Measurements from ENCODE around the gene ATXN2L.
A peak's percentile ranks its signal among the peaks of the same experiment; 100 is the strongest.

ATXN2L gene

DNA sequence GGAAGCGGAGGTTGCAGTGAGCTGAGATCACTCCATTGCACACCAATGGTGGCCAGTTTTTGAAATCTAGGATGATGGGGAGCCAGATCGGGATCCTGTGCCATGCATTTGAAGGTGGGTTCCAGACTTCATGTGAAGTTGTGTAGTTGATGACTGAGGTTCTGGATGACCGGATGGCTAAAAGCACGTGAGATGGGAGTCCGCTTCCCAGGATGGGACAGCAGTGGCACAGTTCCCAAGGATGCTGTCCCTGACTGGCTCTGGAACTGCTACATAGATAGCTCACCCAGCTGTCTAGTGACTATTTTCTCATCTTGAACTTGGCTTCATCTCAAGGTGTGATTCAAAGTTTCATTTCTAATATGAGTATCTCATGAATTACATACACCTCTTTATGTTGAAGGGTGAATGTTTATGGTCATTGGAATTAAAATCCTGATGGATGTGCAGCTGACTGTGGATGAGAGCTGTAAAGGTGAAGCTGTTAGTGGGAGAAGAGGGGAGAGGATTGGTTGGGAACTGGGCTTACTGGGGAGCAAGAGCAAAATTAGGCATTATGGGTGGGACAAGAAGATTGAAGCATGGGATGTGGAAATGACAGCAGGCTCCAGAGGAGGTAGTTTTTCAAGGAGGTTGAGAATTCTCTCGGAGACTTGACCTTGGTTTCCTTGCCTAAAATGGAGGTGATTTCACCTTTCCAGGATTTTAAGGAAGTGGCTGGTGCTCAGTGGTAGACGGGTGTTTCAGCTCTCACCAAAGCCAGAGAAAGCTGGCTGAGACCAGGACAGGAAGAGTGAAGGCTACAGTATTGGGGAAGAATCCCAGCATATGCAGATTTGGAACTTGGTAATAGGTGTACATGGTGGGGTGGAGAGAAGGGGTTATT is 15.1 kb downstream of the ATXN2L start:
- Histone ChIP-seq H3K36me3 (ENCODE audit: control insufficient read depth in 2 of 2, insufficient read depth in 2 of 2, low read length in 2 of 2) (peaks cover 40 to 53% of the 10 kb centered on the region in 2 donors), H3K4me3 (ENCODE audit: low read length in 2 of 2) (no peak overlapping the region), H3K27me3 (ENCODE audit: control insufficient read depth in 1 of 2, insufficient read depth in 2 of 2, low read length in 2 of 2) (no peaks in the 10 kb centered on the region), H3K4me1 (ENCODE audit: control insufficient read depth, insufficient read depth, low read length) (no peaks in the 10 kb centered on the region), H3K27ac (ENCODE audit: low read length) (no peak overlapping the region), H3K9ac (ENCODE audit: low read length in 2 of 2) (no peak overlapping the region), H3K9me3 (ENCODE audit: control insufficient read depth in 2 of 2, low read length in 2 of 2) (no peaks in the 10 kb centered on the region)

DNA sequence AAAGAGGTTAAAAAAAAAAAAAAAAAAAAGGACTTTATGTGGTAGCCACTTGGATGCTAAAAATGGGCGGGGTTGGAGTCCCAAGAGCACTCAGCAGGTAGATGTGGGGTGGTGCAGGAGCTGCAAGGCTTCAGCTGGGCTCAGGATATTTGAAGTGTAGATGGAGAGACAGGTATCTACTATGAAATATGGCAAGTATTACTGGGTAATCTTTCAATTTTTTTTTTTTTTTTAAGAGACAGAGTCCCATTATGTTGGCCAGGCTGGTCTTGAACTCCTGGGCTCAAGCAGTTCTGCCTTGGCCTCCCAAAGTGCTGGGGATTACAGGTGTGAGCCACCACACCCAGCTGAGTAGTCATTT is 15.7 kb downstream of the ATXN2L start:
- no peaks in the 10 kb centered on the region for H3K4me1 ChIP-seq (ENCODE audit: control insufficient read depth, insufficient read depth, low read length)
- H3K9ac ChIP-seq (ENCODE audit: low read length in 2 of 2): no peak overlapping the region
- H3K27ac ChIP-seq (ENCODE audit: low read length): no peak overlapping the region
- no peak overlapping the region for H3K4me3 ChIP-seq (ENCODE audit: low read length in 2 of 2)
- peaks cover 40 to 53% of the 10 kb centered on the region in 2 donors for H3K36me3 ChIP-seq (ENCODE audit: control insufficient read depth in 2 of 2, insufficient read depth in 2 of 2, low read length in 2 of 2)
- no peaks in the 10 kb centered on the region for H3K27me3 ChIP-seq (ENCODE audit: control insufficient read depth in 1 of 2, insufficient read depth in 2 of 2, low read length in 2 of 2)
- no peaks in the 10 kb centered on the region for H3K9me3 ChIP-seq (ENCODE audit: control insufficient read depth in 2 of 2, low read length in 2 of 2)

DNA sequence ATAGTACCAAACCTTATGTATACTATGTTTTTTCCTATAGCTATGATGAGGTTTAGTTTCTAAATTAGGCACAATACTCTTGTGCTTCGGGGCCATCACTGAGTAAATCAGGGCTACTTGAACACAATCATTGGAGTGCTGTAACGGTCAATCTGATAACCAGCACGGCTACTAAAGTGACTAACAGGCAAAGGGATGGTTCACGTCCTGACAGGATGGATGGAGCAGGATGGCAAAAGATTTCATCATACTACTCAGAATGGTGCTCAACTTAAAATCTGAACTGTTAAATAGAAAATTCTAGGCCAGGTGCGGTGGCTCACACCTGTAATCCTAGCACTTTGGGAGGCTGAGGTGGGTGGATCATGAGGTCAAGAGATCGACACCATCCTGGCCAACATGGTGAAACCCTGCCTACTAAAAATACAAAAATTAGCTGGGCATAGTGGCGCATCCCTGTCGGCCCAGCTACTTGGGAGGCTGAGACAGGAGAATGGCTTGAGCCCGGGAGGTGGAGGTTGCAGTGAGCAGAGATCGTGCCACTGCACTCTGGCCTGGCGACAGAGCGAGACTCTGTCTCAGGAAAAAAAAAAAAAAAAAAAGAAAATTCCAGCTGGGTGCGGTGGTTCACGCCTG is 16.3 kb downstream of the ATXN2L start:
- H3K4me3 ChIP-seq (ENCODE audit: low read length in 2 of 2): no peak overlapping the region
- peaks cover 40 to 54% of the 10 kb centered on the region in 2 donors for H3K36me3 ChIP-seq (ENCODE audit: control insufficient read depth in 2 of 2, insufficient read depth in 2 of 2, low read length in 2 of 2)
- no peak overlapping the region for H3K9ac ChIP-seq (ENCODE audit: low read length in 2 of 2)
- no peak overlapping the region for H3K27ac ChIP-seq (ENCODE audit: low read length)
- no peaks in the 10 kb centered on the region for H3K9me3 ChIP-seq (ENCODE audit: control insufficient read depth in 2 of 2, low read length in 2 of 2)
- no peaks in the 10 kb centered on the region for H3K4me1 ChIP-seq (ENCODE audit: control insufficient read depth, insufficient read depth, low read length)
- no peaks in the 10 kb centered on the region for H3K27me3 ChIP-seq (ENCODE audit: control insufficient read depth in 1 of 2, insufficient read depth in 2 of 2, low read length in 2 of 2)

DNA sequence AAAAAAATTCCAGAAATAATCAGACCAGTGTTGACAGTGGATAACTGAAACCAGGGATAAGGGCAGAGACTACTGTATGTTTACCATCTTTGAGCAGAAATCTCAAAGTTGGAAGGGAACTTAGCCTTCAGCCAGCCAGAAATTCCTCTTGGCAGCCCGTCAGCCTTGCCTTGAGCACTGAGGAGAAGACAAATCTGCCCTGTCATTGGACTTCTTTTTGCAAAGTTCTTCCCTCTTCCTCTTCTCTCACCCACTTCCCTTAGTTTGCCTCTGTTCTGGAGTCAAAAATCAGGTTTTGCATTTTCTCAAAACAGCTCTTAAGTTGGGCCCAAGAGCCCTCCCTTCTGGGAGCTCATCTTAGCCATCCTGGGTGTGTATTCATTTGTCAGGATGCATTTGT is 17.1 kb downstream of the ATXN2L start:
- H3K9me3 ChIP-seq (ENCODE audit: control insufficient read depth in 2 of 2, low read length in 2 of 2): no peaks in the 10 kb centered on the region
- H3K27me3 ChIP-seq (ENCODE audit: control insufficient read depth in 1 of 2, insufficient read depth in 2 of 2, low read length in 2 of 2): no peaks in the 10 kb centered on the region
- H3K9ac ChIP-seq (ENCODE audit: low read length in 2 of 2): peak overlapping the region in 1 of 2 donors; percentile 15
- H3K4me3 ChIP-seq (ENCODE audit: low read length in 2 of 2): no peak overlapping the region
- H3K4me1 ChIP-seq (ENCODE audit: control insufficient read depth, insufficient read depth, low read length): peaks cover 5% of the 10 kb centered on the region
- H3K27ac ChIP-seq (ENCODE audit: low read length): no peak overlapping the region
- H3K36me3 ChIP-seq (ENCODE audit: control insufficient read depth in 2 of 2, insufficient read depth in 2 of 2, low read length in 2 of 2): peaks cover 35 to 52% of the 10 kb centered on the region in 2 donors

DNA sequence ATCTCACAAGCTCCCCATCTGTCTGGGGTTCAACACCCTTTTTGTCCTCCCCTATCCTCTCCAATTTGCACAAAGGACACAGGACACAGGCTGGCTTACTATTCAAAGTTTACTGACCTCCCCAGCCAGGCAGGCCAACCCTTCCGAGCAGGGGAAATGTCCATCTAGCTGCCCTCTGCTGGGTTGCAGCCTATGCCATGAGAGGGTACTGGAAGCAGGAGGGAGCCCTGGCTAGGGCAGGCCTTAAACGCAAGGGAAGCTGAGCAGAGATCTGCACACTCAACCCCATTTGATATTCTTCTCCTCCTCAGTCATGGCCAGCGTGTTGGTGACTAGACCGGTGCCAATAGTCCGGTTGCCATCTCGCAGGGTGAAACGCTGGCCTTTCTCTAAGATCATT is 19.9 kb downstream of the ATXN2L start:
- Histone ChIP-seq H3K36me3 (ENCODE audit: control insufficient read depth in 2 of 2, insufficient read depth in 2 of 2, low read length in 2 of 2) (peaks cover 26 to 34% of the 10 kb centered on the region in 2 donors), H3K4me3 (ENCODE audit: low read length in 2 of 2) (no peak overlapping the region), H3K27me3 (ENCODE audit: control insufficient read depth in 1 of 2, insufficient read depth in 2 of 2, low read length in 2 of 2) (no peaks in the 10 kb centered on the region), H3K9ac (ENCODE audit: low read length in 2 of 2) (no peak overlapping the region), H3K27ac (ENCODE audit: low read length) (no peak overlapping the region), H3K4me1 (ENCODE audit: control insufficient read depth, insufficient read depth, low read length) (peaks cover 25% of the 10 kb centered on the region), H3K9me3 (ENCODE audit: control insufficient read depth in 2 of 2, low read length in 2 of 2) (no peaks in the 10 kb centered on the region)

DNA sequence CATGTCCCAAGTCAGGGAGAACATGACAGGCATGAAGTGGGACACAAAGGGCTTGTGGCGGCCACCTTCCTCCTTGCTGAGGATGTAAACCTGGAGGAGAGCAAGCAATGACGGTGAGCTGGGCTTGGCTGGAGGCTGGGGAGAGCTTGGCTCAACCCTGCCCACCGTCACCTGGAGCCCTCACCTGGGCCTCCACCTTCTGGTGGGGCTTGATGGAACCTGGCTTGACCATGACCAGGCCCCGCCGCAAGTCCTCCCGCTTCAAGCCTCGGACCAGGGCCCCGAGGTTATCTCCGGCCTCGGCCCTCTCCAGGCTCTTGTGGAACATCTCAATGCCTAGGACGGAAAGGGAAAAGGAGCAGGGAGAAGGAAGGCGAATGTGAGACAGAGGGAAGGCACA is 21.0 kb downstream of the ATXN2L start:
- peaks cover 24 to 30% of the 10 kb centered on the region in 2 donors for H3K36me3 ChIP-seq (ENCODE audit: control insufficient read depth in 2 of 2, insufficient read depth in 2 of 2, low read length in 2 of 2)
- H3K4me3 ChIP-seq (ENCODE audit: low read length in 2 of 2): no peak overlapping the region
- H3K9ac ChIP-seq (ENCODE audit: low read length in 2 of 2): no peak overlapping the region
- no peaks in the 10 kb centered on the region for H3K9me3 ChIP-seq (ENCODE audit: control insufficient read depth in 2 of 2, low read length in 2 of 2)
- no peak overlapping the region for H3K27ac ChIP-seq (ENCODE audit: low read length)
- no peaks in the 10 kb centered on the region for H3K27me3 ChIP-seq (ENCODE audit: control insufficient read depth in 1 of 2, insufficient read depth in 2 of 2, low read length in 2 of 2)
- H3K4me1 ChIP-seq (ENCODE audit: control insufficient read depth, insufficient read depth, low read length): peaks cover 25% of the 10 kb centered on the region

DNA sequence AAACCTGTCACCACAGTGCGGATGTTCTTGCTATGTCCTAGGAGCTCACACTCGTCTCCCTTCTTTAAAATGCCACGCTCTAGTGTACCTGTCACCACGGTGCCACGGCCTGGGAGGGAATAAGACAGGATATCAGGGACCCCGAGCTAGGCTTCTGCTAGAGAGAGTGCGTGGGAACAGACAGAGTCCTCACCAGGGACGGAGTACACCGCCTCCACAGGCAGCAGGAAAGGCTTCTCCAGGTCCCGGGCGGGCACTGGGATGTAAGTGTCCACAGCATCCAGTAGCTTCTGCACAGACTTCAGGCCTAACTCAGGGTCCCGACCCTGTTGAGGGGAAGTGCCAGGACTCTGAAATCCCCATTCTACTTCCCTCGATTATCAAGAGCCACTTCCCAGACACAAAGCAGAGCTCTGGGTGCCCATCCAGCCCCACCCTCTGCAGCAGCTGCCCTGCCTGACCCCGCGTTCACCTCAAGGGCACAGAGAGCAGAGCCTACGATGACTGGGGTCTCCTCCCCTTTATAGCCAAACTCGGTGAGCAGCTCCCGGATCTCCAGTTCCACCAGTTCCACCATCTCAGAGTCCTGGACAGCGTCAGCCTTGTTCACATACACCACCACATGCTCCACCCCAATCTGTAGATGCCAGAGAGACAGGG is 21.6 kb downstream of the ATXN2L start:
- Histone ChIP-seq H3K4me1 (ENCODE audit: control insufficient read depth, insufficient read depth, low read length) (peaks cover 25% of the 10 kb centered on the region), H3K9ac (ENCODE audit: low read length in 2 of 2) (no peak overlapping the region), H3K27ac (ENCODE audit: low read length) (no peak overlapping the region), H3K36me3 (ENCODE audit: control insufficient read depth in 2 of 2, insufficient read depth in 2 of 2, low read length in 2 of 2) (peaks cover 24 to 30% of the 10 kb centered on the region in 2 donors), H3K9me3 (ENCODE audit: control insufficient read depth in 2 of 2, low read length in 2 of 2) (no peaks in the 10 kb centered on the region), H3K27me3 (ENCODE audit: control insufficient read depth in 1 of 2, insufficient read depth in 2 of 2, low read length in 2 of 2) (no peaks in the 10 kb centered on the region), H3K4me3 (ENCODE audit: low read length in 2 of 2) (no peak overlapping the region)

DNA sequence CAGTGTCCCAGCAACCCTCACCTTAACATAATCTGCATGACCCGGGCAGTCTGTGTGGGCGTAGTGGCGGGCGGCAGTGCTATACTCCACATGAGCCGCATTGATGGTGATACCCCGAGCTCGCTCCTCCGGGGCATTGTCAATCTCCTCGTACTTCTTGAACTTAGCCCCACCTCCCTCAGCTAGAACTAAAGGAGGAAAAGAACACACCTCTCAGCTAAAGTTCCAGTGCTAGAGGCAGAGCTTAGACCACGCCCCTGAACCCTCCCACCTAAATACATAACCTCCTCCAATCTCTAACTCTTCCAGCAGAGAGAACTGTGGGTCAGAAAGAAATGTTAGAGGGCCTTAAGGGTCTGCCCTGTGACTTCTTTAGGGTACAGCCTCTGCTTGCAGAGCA is 22.5 kb downstream of the ATXN2L start:
- no peaks in the 10 kb centered on the region for H3K27me3 ChIP-seq (ENCODE audit: control insufficient read depth in 1 of 2, insufficient read depth in 2 of 2, low read length in 2 of 2)
- H3K4me3 ChIP-seq (ENCODE audit: low read length in 2 of 2): peak overlapping the region; percentile 93 to 98
- peaks cover 27% of the 10 kb centered on the region for H3K4me1 ChIP-seq (ENCODE audit: control insufficient read depth, insufficient read depth, low read length)
- peak overlapping the region; percentile 93 for H3K9ac ChIP-seq (ENCODE audit: low read length in 2 of 2)
- H3K9me3 ChIP-seq (ENCODE audit: control insufficient read depth in 2 of 2, low read length in 2 of 2): no peaks in the 10 kb centered on the region
- H3K36me3 ChIP-seq (ENCODE audit: control insufficient read depth in 2 of 2, insufficient read depth in 2 of 2, low read length in 2 of 2): peaks cover 24 to 30% of the 10 kb centered on the region in 2 donors
- peak overlapping the region; percentile 83 for H3K27ac ChIP-seq (ENCODE audit: low read length)

DNA sequence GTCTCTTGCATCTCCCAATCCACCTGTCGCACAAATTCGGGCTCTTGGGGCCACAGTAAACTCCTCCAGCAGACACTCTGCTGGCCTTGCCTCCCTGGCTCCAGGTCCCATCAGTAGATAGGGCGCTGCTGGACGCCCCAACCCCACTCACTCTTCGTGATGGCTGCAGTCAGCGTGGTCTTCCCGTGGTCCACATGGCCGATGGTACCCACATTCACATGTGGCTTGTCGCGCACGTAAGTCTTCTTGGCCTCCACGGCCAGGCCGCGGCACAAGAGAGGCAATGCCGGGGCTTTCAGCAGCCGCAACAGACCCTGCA is 22.9 kb downstream of the ATXN2L start:
- peaks cover 24 to 30% of the 10 kb centered on the region in 2 donors for H3K36me3 ChIP-seq (ENCODE audit: control insufficient read depth in 2 of 2, insufficient read depth in 2 of 2, low read length in 2 of 2)
- H3K4me3 ChIP-seq (ENCODE audit: low read length in 2 of 2): peak overlapping the region; percentile 93 to 98
- H3K9ac ChIP-seq (ENCODE audit: low read length in 2 of 2): peak overlapping the region; percentile 93
- H3K9me3 ChIP-seq (ENCODE audit: control insufficient read depth in 2 of 2, low read length in 2 of 2): no peaks in the 10 kb centered on the region
- H3K27me3 ChIP-seq (ENCODE audit: control insufficient read depth in 1 of 2, insufficient read depth in 2 of 2, low read length in 2 of 2): no peaks in the 10 kb centered on the region
- H3K4me1 ChIP-seq (ENCODE audit: control insufficient read depth, insufficient read depth, low read length): peaks cover 27% of the 10 kb centered on the region
- peak overlapping the region; percentile 83 for H3K27ac ChIP-seq (ENCODE audit: low read length)

DNA sequence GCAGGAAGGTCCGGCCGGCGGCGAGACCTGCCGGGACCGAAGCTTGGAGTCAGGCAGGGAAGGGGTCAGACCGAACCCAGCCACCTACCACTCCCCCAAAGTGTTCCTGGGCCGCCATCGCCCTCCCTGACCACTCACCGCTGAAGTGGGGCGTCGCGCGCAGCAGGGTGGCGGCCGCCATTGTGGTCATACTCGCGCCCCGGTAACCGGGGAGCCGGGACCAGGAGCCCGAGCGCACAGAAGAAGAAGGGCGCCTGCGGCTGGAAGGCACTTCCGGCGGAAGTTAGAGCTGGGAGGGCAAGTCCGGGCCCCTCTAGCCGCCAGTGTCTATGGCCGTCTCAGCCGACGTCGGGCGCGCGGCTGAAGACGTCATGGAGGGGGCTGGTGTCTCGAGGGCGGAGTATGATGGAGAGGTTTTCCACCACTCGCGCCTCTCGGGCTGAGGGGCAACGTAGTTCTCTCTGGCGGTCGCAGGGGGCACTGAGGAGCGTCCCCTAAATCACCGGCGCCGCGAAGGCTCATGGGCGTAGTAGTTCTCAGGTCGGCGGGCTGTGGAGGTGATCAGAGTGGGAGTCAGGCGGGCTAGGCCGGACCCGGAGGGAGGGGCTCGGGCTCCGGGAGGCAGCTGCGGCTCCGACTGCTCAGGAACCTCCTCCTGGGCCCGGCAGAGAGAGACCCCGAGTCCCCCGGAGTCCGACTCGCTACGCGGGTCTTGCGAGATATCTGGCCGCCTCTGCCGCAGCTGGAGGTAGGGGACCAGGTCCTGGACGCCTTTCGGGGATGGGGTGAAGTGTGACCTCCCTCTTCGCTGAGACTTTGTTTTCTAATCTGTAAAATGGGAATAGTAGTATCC is 23.5 kb downstream of the ATXN2L start, which contains the start of gene TUFM:
Gene TUFM (minus strand): TSS at position 269 of the 853 bp plus-strand sequence. CDS start 79 bp downstream, at position 190.
- Histone ChIP-seq H3K27ac (ENCODE audit: low read length) (peak within 1 kb of the TSS; percentile 83), H3K36me3 (ENCODE audit: control insufficient read depth in 2 of 2, insufficient read depth in 2 of 2, low read length in 2 of 2) (peaks cover 24 to 30% of the 10 kb centered on the region in 2 donors), H3K27me3 (ENCODE audit: control insufficient read depth in 1 of 2, insufficient read depth in 2 of 2, low read length in 2 of 2) (no peaks in the 10 kb centered on the region), H3K4me1 (ENCODE audit: control insufficient read depth, insufficient read depth, low read length) (peaks cover 27% of the 10 kb centered on the region), H3K4me3 (ENCODE audit: low read length in 2 of 2) (peak within 1 kb of the TSS; percentile 93 to 98), H3K9me3 (ENCODE audit: control insufficient read depth in 2 of 2, low read length in 2 of 2) (no peaks in the 10 kb centered on the region), H3K9ac (ENCODE audit: low read length in 2 of 2) (peak within 1 kb of the TSS; percentile 93 to 95)
